ENCODE measurements around the gene PDLIM4. TPM values are rescaled to one million over a fixed set of nuclear protein-coding genes. Genes with fewer than 3 reads are reported as not detected.

Gene PDLIM4
- total RNA-seq, 2 experiments from 2014 or later, result not detected

- TF ChIP-seq, protein P1, sequence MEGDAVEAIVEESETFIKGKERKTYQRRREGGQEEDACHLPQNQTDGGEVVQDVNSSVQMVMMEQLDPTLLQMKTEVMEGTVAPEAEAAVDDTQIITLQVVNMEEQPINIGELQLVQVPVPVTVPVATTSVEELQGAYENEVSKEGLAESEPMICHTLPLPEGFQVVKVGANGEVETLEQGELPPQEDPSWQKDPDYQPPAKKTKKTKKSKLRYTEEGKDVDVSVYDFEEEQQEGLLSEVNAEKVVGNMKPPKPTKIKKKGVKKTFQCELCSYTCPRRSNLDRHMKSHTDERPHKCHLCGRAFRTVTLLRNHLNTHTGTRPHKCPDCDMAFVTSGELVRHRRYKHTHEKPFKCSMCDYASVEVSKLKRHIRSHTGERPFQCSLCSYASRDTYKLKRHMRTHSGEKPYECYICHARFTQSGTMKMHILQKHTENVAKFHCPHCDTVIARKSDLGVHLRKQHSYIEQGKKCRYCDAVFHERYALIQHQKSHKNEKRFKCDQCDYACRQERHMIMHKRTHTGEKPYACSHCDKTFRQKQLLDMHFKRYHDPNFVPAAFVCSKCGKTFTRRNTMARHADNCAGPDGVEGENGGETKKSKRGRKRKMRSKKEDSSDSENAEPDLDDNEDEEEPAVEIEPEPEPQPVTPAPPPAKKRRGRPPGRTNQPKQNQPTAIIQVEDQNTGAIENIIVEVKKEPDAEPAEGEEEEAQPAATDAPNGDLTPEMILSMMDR (IDR thresholded peaks at IDR 0.05), result no peak
- Mint-ChIP-seq H3K4me1 (ENCODE audit: low read depth) (no peaks in the 10 kb centered on the region), H3K36me3 (ENCODE audit: low read depth) (peaks cover 16% of the 10 kb centered on the region), H3K4me3 (no peak overlapping the region), H3K27ac (no peak overlapping the region), H3K9me3 (peaks cover 6% of the 10 kb centered on the region), H3K27me3 (no peaks in the 10 kb centered on the region)
- intact Hi-C loops (cut with micrococcal nuclease), result no loop called here
- CTCF ChIA-PET, result interaction anchor here (1.7 kb wide), 1 partner anchor 195 kb away, joined by 4 read pairs; no protein-coding TSS in a partner anchor
- no peak for DNase-seq
- no peak for ATAC-seq
- POLR2A ChIA-PET, result no interaction called here
These were observed 47.9 kb downstream of the PDLIM4 start for GRCh38 chr5:132305420-132305819.

GRCh38 chr5:132308701-132309100, 51.2 kb downstream of the PDLIM4 start:
- TF ChIP-seq, protein P1 (IDR thresholded peaks at IDR 0.05), result no peak
- ChIA-PET CTCF (no interaction called here), POLR2A (interaction anchor here (1.1 kb wide), 1 partner anchor 67 kb away, joined by 3 read pairs; no protein-coding TSS in a partner anchor)
- Mint-ChIP-seq H3K4me1 (ENCODE audit: low read depth) (no peaks in the 10 kb centered on the region), H3K4me3 (no peak overlapping the region), H3K9me3 (peaks cover 4% of the 10 kb centered on the region), H3K36me3 (ENCODE audit: low read depth) (peaks cover 10% of the 10 kb centered on the region), H3K27me3 (no peaks in the 10 kb centered on the region), H3K27ac (no peak overlapping the region)
- intact Hi-C loops (cut with micrococcal nuclease), result no loop called here
- DNase-seq (no peak), ATAC-seq (no peak)

GRCh38 chr5:132309679-132310078, 52.2 kb downstream of the PDLIM4 start:
- TF ChIP-seq, protein P1 (IDR thresholded peaks at IDR 0.05), result no peak
- intact Hi-C loops (cut with micrococcal nuclease), result no loop called here
- peaks cover 4% of the 10 kb centered on the region for H3K9me3 Mint-ChIP-seq
- H3K27ac Mint-ChIP-seq, result no peak overlapping the region
- ChIA-PET POLR2A (interaction anchor here (1.1 kb wide), 1 partner anchor 66 kb away, joined by 3 read pairs; no protein-coding TSS in a partner anchor), CTCF (interaction anchor here (0.8 to 1.1 kb wide), 2 partner anchors 38 to 72 kb away, joined by 4 read pairs; no protein-coding TSS in a partner anchor)
- H3K27me3 Mint-ChIP-seq, result no peaks in the 10 kb centered on the region
- no peaks in the 10 kb centered on the region for H3K4me1 Mint-ChIP-seq (ENCODE audit: low read depth)
- no peak for ATAC-seq
- no peak for DNase-seq
- no peak overlapping the region for H3K4me3 Mint-ChIP-seq
- H3K36me3 Mint-ChIP-seq (ENCODE audit: low read depth), result peaks cover 6% of the 10 kb centered on the region

DNA sequence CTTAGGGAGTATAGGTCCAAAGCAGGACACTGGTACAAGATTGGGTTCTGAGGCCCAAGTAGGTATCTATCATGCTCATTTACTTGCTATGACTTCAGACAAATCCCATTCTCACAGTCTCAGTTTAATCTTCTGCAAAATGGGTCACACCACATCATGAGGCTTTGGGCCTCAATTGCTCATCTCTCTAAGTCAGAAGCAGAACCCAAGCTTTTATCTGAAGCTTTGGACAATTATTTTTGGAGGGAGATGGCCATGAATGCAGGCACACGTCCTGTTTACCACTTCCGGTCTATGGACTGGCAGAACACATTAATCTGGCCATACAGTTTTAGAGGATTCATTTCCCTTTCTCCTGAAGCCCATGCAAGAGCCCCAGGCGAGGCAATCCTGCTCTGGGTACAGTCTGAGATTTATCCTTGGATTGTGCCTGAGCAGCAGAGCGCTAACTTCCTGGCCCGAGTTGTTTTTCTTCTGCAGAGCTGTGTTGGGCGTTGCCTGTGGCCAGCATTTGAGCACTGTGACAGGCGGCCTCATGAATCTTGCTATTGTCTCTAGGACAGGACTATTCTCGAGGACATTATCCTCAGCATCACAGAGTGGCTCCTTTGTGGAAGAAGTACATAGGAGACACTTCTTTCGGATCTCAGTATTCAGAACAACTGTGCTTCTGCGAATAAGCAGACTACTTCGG, 52.8 kb downstream of the PDLIM4 start:
- ChIA-PET POLR2A (interaction anchor here (0.5 to 1.3 kb wide), 2 partner anchors 16 to 651 kb away, joined by 3 read pairs; partner anchors contain the start of gene SLC22A4), CTCF (interaction anchor here (0.8 to 1.5 kb wide), 3 partner anchors 38 to 120 kb away, joined by 4 read pairs; no protein-coding TSS in a partner anchor)
- H3K36me3 Mint-ChIP-seq (ENCODE audit: low read depth), result peaks cover 3% of the 10 kb centered on the region
- no peaks in the 10 kb centered on the region for H3K4me1 Mint-ChIP-seq (ENCODE audit: low read depth)
- H3K27ac Mint-ChIP-seq, result no peak overlapping the region
- no peak for DNase-seq
- peaks cover 1% of the 10 kb centered on the region for H3K9me3 Mint-ChIP-seq
- no peak for ATAC-seq
- TF ChIP-seq, protein P1 (IDR thresholded peaks at IDR 0.05), result no peak
- no peaks in the 10 kb centered on the region for H3K27me3 Mint-ChIP-seq
- no peak overlapping the region for H3K4me3 Mint-ChIP-seq
- intact Hi-C loops (cut with micrococcal nuclease), result no loop called here

GRCh38 chr5:132313366-132313765, 55.9 kb downstream of the PDLIM4 start:
- no peaks in the 10 kb centered on the region for H3K36me3 Mint-ChIP-seq (ENCODE audit: low read depth)
- ChIA-PET CTCF (interaction anchor here (1.0 kb wide), 2 partner anchors 10 to 41 kb away, joined by 3 read pairs; no protein-coding TSS in a partner anchor), POLR2A (no interaction called here)
- intact Hi-C loops (cut with micrococcal nuclease), result no loop called here
- no peak for ATAC-seq
- H3K27me3 Mint-ChIP-seq, result no peaks in the 10 kb centered on the region
- TF ChIP-seq, protein P1 (IDR thresholded peaks at IDR 0.05), result no peak
- no peaks in the 10 kb centered on the region for H3K4me1 Mint-ChIP-seq (ENCODE audit: low read depth)
- H3K9me3 Mint-ChIP-seq, result no peaks in the 10 kb centered on the region
- DNase-seq, result no peak
- H3K27ac Mint-ChIP-seq, result no peak overlapping the region
- H3K4me3 Mint-ChIP-seq, result no peak overlapping the region

All from activated CD8-positive, alpha-beta T cell treated with anti-CD3 and anti-CD28 coated beads for 36 hours (primary cell).